ENCODE measurements around the gene LCT. TPM values are rescaled to one million over a fixed set of nuclear protein-coding genes. Genes with fewer than 3 reads are reported as not detected.

The LCT gene
- total and polyA plus RNA-seq, 12 donors, result not detected

GRCh38 chr2:135745545-135745944 lies 91.4 kb downstream of the LCT start:
- Histone ChIP-seq H3K27ac (no peak overlapping the region), H3K4me1 (peaks cover 3 to 41% (median 32%) of the 10 kb centered on the region in 9 donors), H3K27me3 (no peaks in the 10 kb centered on the region), H3K36me3 (peaks cover 0 to 50% (median 21%) of the 10 kb centered on the region in 9 donors), H3K9me3 (no peaks in the 10 kb centered on the region), H3K4me3 (no peak overlapping the region)
- intact Hi-C loops (cut with DNase I), result no loop called here
- 80 to 88% methylated on average over 3 to 4 of the region's 4 CpGs for WGBS, 2 donors
- TF ChIP-seq, protein P1, sequence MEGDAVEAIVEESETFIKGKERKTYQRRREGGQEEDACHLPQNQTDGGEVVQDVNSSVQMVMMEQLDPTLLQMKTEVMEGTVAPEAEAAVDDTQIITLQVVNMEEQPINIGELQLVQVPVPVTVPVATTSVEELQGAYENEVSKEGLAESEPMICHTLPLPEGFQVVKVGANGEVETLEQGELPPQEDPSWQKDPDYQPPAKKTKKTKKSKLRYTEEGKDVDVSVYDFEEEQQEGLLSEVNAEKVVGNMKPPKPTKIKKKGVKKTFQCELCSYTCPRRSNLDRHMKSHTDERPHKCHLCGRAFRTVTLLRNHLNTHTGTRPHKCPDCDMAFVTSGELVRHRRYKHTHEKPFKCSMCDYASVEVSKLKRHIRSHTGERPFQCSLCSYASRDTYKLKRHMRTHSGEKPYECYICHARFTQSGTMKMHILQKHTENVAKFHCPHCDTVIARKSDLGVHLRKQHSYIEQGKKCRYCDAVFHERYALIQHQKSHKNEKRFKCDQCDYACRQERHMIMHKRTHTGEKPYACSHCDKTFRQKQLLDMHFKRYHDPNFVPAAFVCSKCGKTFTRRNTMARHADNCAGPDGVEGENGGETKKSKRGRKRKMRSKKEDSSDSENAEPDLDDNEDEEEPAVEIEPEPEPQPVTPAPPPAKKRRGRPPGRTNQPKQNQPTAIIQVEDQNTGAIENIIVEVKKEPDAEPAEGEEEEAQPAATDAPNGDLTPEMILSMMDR (IDR thresholded peaks at IDR 0.05), result no peak
- ATAC-seq (no peak), DNase-seq (no peak)

DNA sequence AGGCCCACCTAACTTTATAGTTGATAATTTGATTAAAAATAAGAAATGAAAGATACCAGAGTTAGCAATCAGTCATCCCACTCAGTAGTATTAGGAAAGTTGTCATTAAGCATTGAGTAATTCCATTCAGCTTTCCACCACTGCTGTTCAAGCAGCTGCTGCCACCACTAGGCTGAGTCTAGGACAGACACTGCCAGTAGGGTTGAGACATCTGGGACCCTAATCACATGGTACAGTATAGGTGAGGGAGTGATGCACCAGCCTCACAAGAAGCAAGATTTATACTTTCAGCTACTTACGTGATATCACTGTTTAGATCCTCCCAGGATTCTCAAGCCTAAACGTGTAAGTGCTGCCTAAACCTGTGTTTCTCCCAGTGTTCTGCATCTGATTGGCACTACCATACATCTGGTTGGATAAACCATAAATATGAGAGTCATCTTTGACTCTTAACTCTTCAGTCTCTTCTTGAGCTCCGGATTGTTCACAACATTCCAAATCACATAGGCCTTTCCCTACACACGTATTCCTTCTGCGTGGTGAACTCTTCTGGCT lies 92.1 kb downstream of the LCT start:
- ATAC-seq (no peak), DNase-seq (no peak)
- WGBS, 2 donors, result 75 to 81% methylated on average over 5 of the region's 5 CpGs
- H3K27ac ChIP-seq, result no peak overlapping the region
- no peak overlapping the region for H3K4me3 ChIP-seq
- H3K9me3 ChIP-seq, result no peaks in the 10 kb centered on the region
- peaks cover 0 to 43% (median 15%) of the 10 kb centered on the region in 9 donors for H3K36me3 ChIP-seq
- intact Hi-C loops (cut with DNase I), result no loop called here
- H3K4me1 ChIP-seq, result peaks cover 3 to 41% (median 32%) of the 10 kb centered on the region in 9 donors
- TF ChIP-seq, protein P1 (IDR thresholded peaks at IDR 0.05), result peak in 2 of 9 donors; percentile 14 to 18
- no peaks in the 10 kb centered on the region for H3K27me3 ChIP-seq

- Histone ChIP-seq H3K4me3 (peak overlapping the region in 5 of 10 donors; percentile 84 to 99 (median 98)), H3K27ac (peak overlapping the region in 2 of 10 donors; percentile 100), H3K4me1 (peaks cover 3 to 41% (median 32%) of the 10 kb centered on the region in 9 donors), H3K36me3 (peaks cover 0 to 33% (median 7%) of the 10 kb centered on the region in 9 donors), H3K9me3 (no peaks in the 10 kb centered on the region), H3K27me3 (no peaks in the 10 kb centered on the region)
- 79 to 87% methylated on average over 1 of the region's 1 CpG for WGBS, 2 donors
- intact Hi-C loops (cut with DNase I), result no loop called here
- ATAC-seq (no peak), DNase-seq (no peak)
- TF ChIP-seq, protein P1 (IDR thresholded peaks at IDR 0.05), result no peak
Observed at GRCh38 chr2:135743860-135744259, 93.1 kb downstream of the LCT start.

DNA sequence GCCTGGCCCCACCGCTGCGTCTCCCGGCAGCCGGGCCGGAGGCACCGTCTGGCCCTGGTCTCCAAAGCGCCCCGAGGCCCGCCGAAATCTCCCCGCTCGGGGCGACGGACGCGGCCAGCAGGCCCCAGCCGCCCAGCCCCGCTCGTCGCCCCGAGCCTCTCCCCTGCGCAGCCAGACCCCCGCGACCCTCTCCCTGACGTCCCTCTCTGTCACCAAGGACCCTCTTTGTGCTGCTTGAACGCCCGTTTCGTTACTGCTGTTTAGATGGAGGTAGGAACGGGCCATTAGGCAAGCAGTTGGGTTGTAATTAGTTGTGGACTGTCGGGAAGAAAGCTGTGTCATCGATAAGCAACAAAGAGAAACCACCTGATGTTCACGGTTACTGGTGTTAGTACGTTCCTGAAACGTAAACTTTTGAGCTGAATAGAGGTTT lies 94.6 kb downstream of the LCT start:
- ATAC-seq, result peak; percentile 25 to 73 (median 48)
- H3K36me3 ChIP-seq, result peaks cover 0 to 18% (median 0%) of the 10 kb centered on the region in 9 donors
- peak overlapping the region; percentile 86 to 100 (median 99) for H3K27ac ChIP-seq
- H3K4me3 ChIP-seq, result peak overlapping the region; percentile 68 to 99 (median 92)
- no peaks in the 10 kb centered on the region for H3K27me3 ChIP-seq
- 0 to 1% methylated on average over 34 of the region's 34 CpGs for WGBS, 2 donors
- DNase-seq, result peak; percentile 21 to 33
- intact Hi-C loops (cut with DNase I), result no loop called here
- H3K4me1 ChIP-seq, result peaks cover 3 to 41% (median 31%) of the 10 kb centered on the region in 9 donors
- H3K9me3 ChIP-seq, result no peaks in the 10 kb centered on the region
- TF ChIP-seq, protein P1 (IDR thresholded peaks at IDR 0.05), result no peak

Measured in heart right ventricle (tissue), 16 donors.